HepG2 (cell line): ENCODE measurements around the gene TSHZ1. TPM values are rescaled to one million over a fixed set of nuclear protein-coding genes. Genes with fewer than 3 reads are reported as not detected.
A peak's percentile ranks its signal among the peaks of the same experiment; 100 is the strongest.

Experiments
- ATAC-seq: fragments of 200-7000 bp; cut with Tn5 transposase; 3 replicates; pipeline ENCODE4 v1.9.1; 2020; ENCODE audit warnings: mild to moderate bottlenecking, moderate library complexity
- BruUV-seq: library from RNA; stranded (reverse); fragments of 400-500 nt; replicated peaks from 2 replicates; lab custom pipeline; 2021; lab: Mats Ljungman, UMichigan
- CTCF ChIA-PET: fragments of 300-600 bp; formaldehyde crosslinking; extraction: SDS; loops from one replicate; lab custom pipeline; 2021; ENCODE audit warnings: low total read pairs, inconsistent platforms, low intra/inter-chr PET ratio; lab: Yijun Ruan, JAX
- POLR2A ChIA-PET: fragments of 350-600 bp; sonication (Branson Sonifier 250); formaldehyde crosslinking; loops from one replicate; lab custom pipeline; 2020; ENCODE audit warnings: antibody characterized with exemption, inconsistent platforms; lab: Yijun Ruan, JAX
- DNase-seq: peaks from one replicate; pipeline ENCODE4 v3.0.0-alpha.2; 2015; ENCODE audit warnings: low spot score
- FAIRE-seq: peaks from 3 replicates; lab custom pipeline; 2011; peaks lifted over from hg19 to GRCh38; lab: Jason Lieb, UNC
- H2AFZ ChIP-seq: one replicate; pipeline ENCODE4 v1.6.1; 2011; ENCODE audit warnings: low read length, inconsistent platforms
- H3K27ac ChIP-seq: fragments of 300-600 bp; 3 replicates; pipeline ENCODE4 v1.8.0; 2011; ENCODE audit warnings: mixed run types, mild to moderate bottlenecking, mixed read lengths, low read length, inconsistent platforms; ENCODE audit not compliant: insufficient read depth; ENCODE audit errors: extremely low read length
- H3K27me3 ChIP-seq, 2 experiments: fragments of 200-600 bp in 1 of 2; 2 replicates in 1 of 2; 3 replicates in 1 of 2; pipeline versions ENCODE4 v1.6.0 to v1.8.0; 2011; ENCODE audit warnings: low read length in 2 of 2, mild to moderate bottlenecking in 2 of 2, moderate library complexity in 2 of 2, inconsistent platforms in 1 of 2; ENCODE audit not compliant: insufficient read depth in 2 of 2, control insufficient read depth in 1 of 2
- H3K36me3 ChIP-seq, 2 experiments: fragments of 200-600 bp in 1 of 2; replicated peaks in 1 of 2; 2 replicates in 1 of 2; 3 replicates in 1 of 2; pipeline versions ENCODE4 v1.5.1 to v1.8.0; 2011; ENCODE audit warnings: low read length in 2 of 2, inconsistent platforms in 1 of 2; ENCODE audit not compliant: insufficient read depth in 2 of 2, control insufficient read depth in 1 of 2
- H3K4me1 ChIP-seq: 2 replicates; pipeline ENCODE4 v1.5.1; 2012; ENCODE audit warnings: low read length, inconsistent platforms; ENCODE audit not compliant: insufficient read depth
- H3K4me2 ChIP-seq: 2 replicates; pipeline ENCODE4 v1.6.0; 2011; ENCODE audit warnings: low read depth, low read length, inconsistent platforms
- H3K4me3 ChIP-seq, 3 experiments: fragments of 200-600 bp in 1 of 3; sonication (generic), shearing (Covaris generic) in 1 of 3; replicated peaks in 1 of 3; 2 replicates each; pipeline ENCODE4 v1.5.1; 2011 to 2016; ENCODE audit warnings: low read length in 3 of 3, inconsistent platforms in 2 of 3, low read depth in 2 of 3, mild to moderate bottlenecking in 2 of 3, control low read depth in 1 of 3, mixed read lengths in 1 of 3; ENCODE audit not compliant: insufficient read depth in 1 of 3
- H3K79me2 ChIP-seq: one replicate; pipeline ENCODE4 v1.6.1; 2011; ENCODE audit warnings: low read length, inconsistent platforms; ENCODE audit not compliant: insufficient read depth
- H3K9ac ChIP-seq: 2 replicates; pipeline ENCODE4 v1.6.0; 2011; ENCODE audit warnings: mild to moderate bottlenecking, low read depth, low read length, inconsistent platforms; ENCODE audit not compliant: insufficient read depth
- H3K9me3 ChIP-seq: 2 replicates; pipeline ENCODE4 v1.5.1; 2012; ENCODE audit warnings: mild to moderate bottlenecking, low read length
- H4K20me1 ChIP-seq: 2 replicates; pipeline ENCODE4 v1.6.0; 2011; ENCODE audit warnings: inconsistent platforms, mild to moderate bottlenecking, low read length, moderate library complexity; ENCODE audit not compliant: insufficient read depth
- FOXC1 ChIP-seq: sonication (generic); formaldehyde crosslinking; IDR thresholded peaks from 2 replicates; pipeline ENCODE4 v1.8.0; 2022; ENCODE audit warnings: mild to moderate bottlenecking, missing genetic modification reagents, borderline replicate concordance
- FOXK2 ChIP-seq: fragments of 450-650 bp; IDR thresholded peaks from 2 replicates; pipeline ENCODE4 v1.6.1; 2016
- KDM6A ChIP-seq: IDR thresholded peaks from 2 replicates; pipeline ENCODE4 v1.6.1; 2016; ENCODE audit warnings: low read depth
- ZFP62 ChIP-seq: sonication (generic); formaldehyde crosslinking; IDR thresholded peaks from 2 replicates; pipeline ENCODE4 v1.4.0; 2020; ENCODE audit warnings: missing genetic modification reagents
- ZNF251 ChIP-seq: sonication (generic); formaldehyde crosslinking; IDR thresholded peaks from 2 replicates; pipeline ENCODE4 v1.9.0; 2021; ENCODE audit warnings: mild to moderate bottlenecking, missing genetic modification reagents
- ZNF773 ChIP-seq: sonication (generic); formaldehyde crosslinking; IDR thresholded peaks from 2 replicates; pipeline ENCODE4 v1.4.0; 2020; ENCODE audit warnings: missing genetic modification reagents, borderline replicate concordance
- ZNF878 ChIP-seq: sonication (generic); formaldehyde crosslinking; IDR thresholded peaks from 2 replicates; pipeline ENCODE4 v1.8.1; 2023; ENCODE audit warnings: mild to moderate bottlenecking, missing genetic modification reagents, moderate library complexity
- ZSCAN22 ChIP-seq: sonication (generic); formaldehyde crosslinking; IDR thresholded peaks from 2 replicates; pipeline ENCODE4 v1.4.0; 2020; ENCODE audit warnings: mild to moderate bottlenecking, missing genetic modification reagents
- WGBS: methylation state at CpG from one replicate; pipeline ENCODE4 v1.1.6; 2017; ENCODE audit warnings: low lambda C conversion rate; 5-methylcytosine and 5-hydroxymethylcytosine counted together
- in situ Hi-C: cut with HindIII; loops from 2 replicates; pipeline ENCODE4 v1.10.0; 2017; ENCODE audit warnings: low pct_unique_long_range_greater_than_20kb; ENCODE audit not compliant: extremely low pct_ligation_motif_present
- intact Hi-C: fragments of 100-400 bp; cut with micrococcal nuclease; formaldehyde crosslinking; loops from one replicate; pipeline ENCODE4 v1.10.0; 2022; ENCODE audit not compliant: unreplicated experiment
- polyA plus RNA-seq, 8 experiments: library from polyadenylated mRNA; depleted of rRNA in 3 of 8; stranded (reverse) in 7 of 8; unstranded in 1 of 8; fragments of >200 nt; fragmentation: Illumina TruSeq in 4 of 8; extraction: Trizol in 4 of 8; gene quantifications; 2 replicates each; pipeline versions ENCODE4 v1.2.1 to v1.2.3, GENCODE V29; 2011 to 2016; ENCODE audit warnings: low read depth in 4 of 8, missing spikeins in 1 of 8, mixed read lengths in 1 of 8; ENCODE audit not compliant: insufficient read depth in 1 of 8
- total RNA-seq, 5 experiments: library from RNA; depleted of rRNA; stranded (reverse); fragments of >200 nt; fragmentation: Illumina TruSeq; extraction: Trizol; gene quantifications; 2 replicates each; pipeline ENCODE4 v1.2.3, GENCODE V29; 2016; ENCODE audit warnings: low read depth in 1 of 5
- TF ChIP-seq, protein P1 (sequence below): sonication (generic); formaldehyde crosslinking; IDR thresholded peaks from 2 replicates; pipeline ENCODE4 v1.5.0; 2020; ENCODE audit warnings: mild to moderate bottlenecking, missing genetic modification reagents

Gene TSHZ1
- total and polyA plus RNA-seq, 2 of the 13 experiments (the other 11 are each of a cell fraction or from before 2014, with no cell fraction given) = 2.5 to 2.7 TPM

DNA sequence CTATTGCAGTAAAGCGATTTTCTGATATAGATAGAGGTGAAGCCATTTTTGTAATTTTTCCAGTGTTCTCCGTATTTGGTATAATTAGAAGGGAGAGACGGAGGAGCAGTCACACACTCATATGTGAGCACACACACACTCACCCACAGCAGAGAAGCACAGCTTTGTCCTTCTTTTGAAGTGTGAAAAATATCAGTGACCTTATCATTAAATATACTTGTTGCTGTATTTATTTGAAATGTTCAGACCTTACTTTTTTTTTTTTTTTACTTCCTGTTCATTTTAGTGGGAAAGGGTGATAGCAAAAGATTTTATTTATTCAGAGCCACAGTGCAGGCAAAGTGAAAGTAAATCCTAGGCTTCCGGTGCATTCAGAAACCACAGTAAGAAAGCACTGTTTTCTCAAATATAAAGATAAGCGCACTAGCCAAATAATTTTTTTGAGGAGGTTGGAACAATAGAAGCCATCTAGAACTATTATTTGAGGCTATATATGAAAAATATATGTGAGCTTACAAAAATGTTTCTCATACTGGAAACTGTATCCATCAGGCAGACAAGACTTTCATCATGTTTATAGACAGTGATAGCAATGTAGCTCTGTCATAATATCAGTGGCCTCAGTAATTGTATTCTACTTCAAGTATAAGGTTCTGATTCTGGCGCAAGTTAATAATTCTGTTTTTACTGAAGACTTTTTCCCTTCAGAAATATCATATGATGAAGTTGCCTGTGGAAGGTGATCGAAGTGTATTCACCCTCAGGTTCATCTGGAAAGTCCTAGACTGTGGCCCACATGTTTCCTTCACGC lies 37.2 kb downstream of the TSHZ1 start:
- Histone ChIP-seq H3K79me2 (peaks cover 5% of the 10 kb centered on the region), H3K36me3 (no peaks in the 10 kb centered on the region), H3K4me2 (peak overlapping the region; percentile 58), H2AFZ (peak overlapping the region; percentile 31), H3K9me3 (no peaks in the 10 kb centered on the region), H3K27me3 (no peaks in the 10 kb centered on the region), H3K4me3 (peak overlapping the region; percentile 17 to 50 (median 44); a peak in 5 of 6 replicates), H3K9ac (peak overlapping the region; percentile 42), H3K27ac (no peak overlapping the region), H4K20me1 (no peaks in the 10 kb centered on the region), H3K4me1 (peaks cover 18% of the 10 kb centered on the region)
- FAIRE-seq (no peak), ATAC-seq (peak; percentile 37; the same call in 2 of the 3 replicates), DNase-seq (peak; percentile 6)
- POLR2A ChIA-PET = interaction anchor here (0.9 kb wide), 1 partner anchor 38 kb away, joined by 3 read pairs; the partner anchor contains the start of gene TSHZ1
- intact Hi-C loops = no loop called here
- in situ Hi-C loops = no loop called here
- CTCF ChIA-PET = no interaction called here
- WGBS = 44% methylated on average over 8 of the region's 8 CpGs
- no TSS peak for BruUV-seq
- TF ChIP-seq ZNF251 (CRISPR knock-in tag) (no peak), ZSCAN22 (no peak), ZNF773 (CRISPR knock-in tag) (no peak), FOXK2 (no peak), FOXC1 (CRISPR knock-in tag) (no peak), ZNF878 (CRISPR knock-in tag) (no peak), ZFP62 (CRISPR knock-in tag) (no peak), KDM6A (CRISPR knock-in tag) (no peak)
- TF ChIP-seq, protein P1, sequence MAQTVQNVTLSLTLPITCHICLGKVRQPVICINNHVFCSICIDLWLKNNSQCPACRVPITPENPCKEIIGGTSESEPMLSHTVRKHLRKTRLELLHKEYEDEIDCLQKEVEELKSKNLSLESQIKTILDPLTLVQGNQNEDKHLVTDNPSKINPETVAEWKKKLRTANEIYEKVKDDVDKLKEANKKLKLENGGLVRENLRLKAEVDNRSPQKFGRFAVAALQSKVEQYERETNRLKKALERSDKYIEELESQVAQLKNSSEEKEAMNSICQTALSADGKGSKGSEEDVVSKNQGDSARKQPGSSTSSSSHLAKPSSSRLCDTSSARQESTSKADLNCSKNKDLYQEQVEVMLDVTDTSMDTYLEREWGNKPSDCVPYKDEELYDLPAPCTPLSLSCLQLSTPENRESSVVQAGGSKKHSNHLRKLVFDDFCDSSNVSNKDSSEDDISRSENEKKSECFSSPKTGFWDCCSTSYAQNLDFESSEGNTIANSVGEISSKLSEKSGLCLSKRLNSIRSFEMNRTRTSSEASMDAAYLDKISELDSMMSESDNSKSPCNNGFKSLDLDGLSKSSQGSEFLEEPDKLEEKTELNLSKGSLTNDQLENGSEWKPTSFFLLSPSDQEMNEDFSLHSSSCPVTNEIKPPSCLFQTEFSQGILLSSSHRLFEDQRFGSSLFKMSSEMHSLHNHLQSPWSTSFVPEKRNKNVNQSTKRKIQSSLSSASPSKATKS (CRISPR knock-in tag) = no peak
